Measurements from ENCODE around the gene BACH2.

BACH2 gene

DNA sequence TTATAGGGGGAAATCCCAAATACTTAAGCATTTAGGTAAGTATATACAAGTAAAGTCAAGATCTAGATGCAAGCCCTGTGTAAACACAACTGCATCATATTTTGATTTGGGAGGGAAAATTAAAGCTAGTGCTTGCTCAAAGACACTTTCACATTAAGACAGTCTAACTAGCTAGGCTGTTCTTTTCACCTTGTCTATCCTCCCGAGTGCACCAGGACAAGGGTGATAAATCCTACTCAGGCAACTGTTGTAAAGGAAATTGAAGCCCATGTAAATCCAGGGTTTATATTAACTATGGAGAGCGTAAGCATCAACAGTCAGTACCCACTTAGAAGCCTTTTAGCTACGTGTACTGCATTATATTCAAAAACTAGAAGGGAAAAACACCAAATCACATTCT is 19.3 kb upstream of the BACH2 start:
- no peak for DNase-seq (ENCODE audit: low read depth)
- TF ChIP-seq, protein P1, sequence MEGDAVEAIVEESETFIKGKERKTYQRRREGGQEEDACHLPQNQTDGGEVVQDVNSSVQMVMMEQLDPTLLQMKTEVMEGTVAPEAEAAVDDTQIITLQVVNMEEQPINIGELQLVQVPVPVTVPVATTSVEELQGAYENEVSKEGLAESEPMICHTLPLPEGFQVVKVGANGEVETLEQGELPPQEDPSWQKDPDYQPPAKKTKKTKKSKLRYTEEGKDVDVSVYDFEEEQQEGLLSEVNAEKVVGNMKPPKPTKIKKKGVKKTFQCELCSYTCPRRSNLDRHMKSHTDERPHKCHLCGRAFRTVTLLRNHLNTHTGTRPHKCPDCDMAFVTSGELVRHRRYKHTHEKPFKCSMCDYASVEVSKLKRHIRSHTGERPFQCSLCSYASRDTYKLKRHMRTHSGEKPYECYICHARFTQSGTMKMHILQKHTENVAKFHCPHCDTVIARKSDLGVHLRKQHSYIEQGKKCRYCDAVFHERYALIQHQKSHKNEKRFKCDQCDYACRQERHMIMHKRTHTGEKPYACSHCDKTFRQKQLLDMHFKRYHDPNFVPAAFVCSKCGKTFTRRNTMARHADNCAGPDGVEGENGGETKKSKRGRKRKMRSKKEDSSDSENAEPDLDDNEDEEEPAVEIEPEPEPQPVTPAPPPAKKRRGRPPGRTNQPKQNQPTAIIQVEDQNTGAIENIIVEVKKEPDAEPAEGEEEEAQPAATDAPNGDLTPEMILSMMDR (IDR thresholded peaks at IDR 0.05; ENCODE audit: insufficient read depth, low read depth, low read length, missing control alignments), result no peak
- H3K4me3 ChIP-seq (ENCODE audit: low read length), result no peak overlapping the region

DNA sequence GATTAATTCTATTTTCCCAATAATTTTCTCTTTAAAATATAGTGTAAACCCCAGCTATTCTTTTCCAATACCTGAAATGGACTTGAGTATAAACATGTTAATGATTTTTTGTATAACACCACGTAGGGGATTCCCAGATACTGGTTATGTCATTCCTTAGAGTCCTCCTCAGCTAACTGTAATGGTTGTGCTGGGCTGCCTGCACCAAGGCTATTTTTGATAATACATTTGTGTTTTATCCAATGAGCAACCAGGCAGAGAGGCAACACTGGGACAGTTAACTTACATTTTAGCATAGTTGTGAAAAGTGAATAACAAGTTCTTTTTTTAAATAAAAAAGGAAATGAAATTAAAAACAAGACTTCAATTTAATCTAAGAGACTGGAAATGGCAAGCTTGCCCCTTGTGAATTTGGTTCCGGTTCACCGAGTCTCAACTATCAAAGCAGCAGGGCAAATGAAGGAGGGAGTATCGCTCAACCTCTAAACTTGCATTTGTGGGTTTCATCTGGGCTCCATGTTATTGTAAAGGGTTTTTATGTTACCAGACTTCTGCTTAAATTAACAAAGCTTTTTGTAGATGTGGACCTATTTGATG is 18.8 kb upstream of the BACH2 start:
- no peak for DNase-seq (ENCODE audit: low read depth)
- no peak overlapping the region for H3K4me3 ChIP-seq (ENCODE audit: low read length)
- TF ChIP-seq, protein P1 (IDR thresholded peaks at IDR 0.05; ENCODE audit: insufficient read depth, low read depth, low read length, missing control alignments), result no peak

DNA sequence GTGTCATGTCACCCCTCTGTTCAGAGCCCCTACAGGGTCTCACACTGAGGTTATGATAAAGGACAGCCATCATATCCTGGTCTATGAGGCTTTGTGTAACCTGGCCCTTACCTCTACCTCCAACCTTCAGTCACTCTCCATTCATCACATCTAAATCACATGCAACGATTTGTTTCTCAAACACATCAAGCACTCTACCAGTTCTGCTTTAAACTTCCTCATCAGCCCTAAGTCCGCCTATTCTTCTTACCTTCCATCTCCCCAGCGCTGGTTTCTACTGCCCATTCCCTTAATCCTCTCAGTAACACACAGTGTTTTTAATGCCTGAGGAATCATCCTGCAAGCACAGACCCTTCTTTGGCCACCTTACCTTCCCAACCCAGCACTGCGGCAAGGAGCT is 17.9 kb upstream of the BACH2 start:
- TF ChIP-seq, protein P1 (IDR thresholded peaks at IDR 0.05; ENCODE audit: insufficient read depth, low read depth, low read length, missing control alignments), result no peak
- no peak for DNase-seq (ENCODE audit: low read depth)
- no peak overlapping the region for H3K4me3 ChIP-seq (ENCODE audit: low read length)

DNA sequence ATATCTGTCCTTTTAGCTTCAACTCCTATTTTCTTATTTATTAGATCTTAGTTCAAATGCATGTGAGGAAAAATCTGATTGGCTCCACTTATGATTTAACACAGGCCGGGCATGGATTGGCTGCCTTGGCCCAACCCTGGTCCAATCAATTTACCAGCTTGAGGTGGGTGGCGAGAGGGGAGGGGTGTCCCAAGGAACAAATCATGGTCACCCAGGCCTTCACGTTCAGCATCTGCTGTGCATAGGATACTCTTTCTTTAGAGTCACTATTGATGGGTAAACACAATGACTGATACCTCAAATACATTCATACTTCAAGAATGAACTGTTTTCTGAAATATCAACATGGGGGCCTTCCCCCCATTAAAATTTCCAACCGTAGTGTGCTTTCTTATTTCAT is 14.9 kb upstream of the BACH2 start:
- TF ChIP-seq, protein P1 (IDR thresholded peaks at IDR 0.05; ENCODE audit: insufficient read depth, low read depth, low read length, missing control alignments), result no peak
- no peak for DNase-seq (ENCODE audit: low read depth)
- no peak overlapping the region for H3K4me3 ChIP-seq (ENCODE audit: low read length)

DNA sequence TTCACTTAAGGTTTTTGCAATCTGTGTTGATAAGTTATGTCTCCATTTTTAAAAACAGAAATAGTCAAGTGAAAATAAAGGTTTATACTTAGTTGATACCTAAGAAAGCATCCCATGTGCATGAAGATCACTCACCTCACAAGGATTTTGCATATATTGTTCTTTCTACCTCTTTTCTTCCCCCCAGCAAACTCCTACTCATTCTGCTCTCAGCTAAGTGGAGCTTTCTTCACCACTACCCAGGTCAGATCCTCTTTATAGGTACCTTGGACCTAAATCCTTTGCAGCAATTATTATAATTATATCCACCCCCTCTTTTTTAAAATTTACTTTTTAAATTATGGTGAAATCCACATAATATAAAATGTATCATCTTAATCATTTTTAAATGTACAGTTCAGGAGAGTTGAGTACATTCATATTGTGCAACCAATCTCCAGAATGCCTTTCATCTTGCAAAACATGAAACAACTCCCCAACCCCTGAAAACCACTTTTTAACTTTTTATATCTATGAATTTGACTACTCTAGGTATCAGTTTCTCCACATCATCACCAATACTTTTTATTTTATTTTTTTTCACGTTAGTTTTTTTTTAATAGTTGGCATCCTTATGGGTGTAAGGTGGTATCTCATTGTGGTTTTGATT is 9.3 kb upstream of the BACH2 start:
- H3K4me3 ChIP-seq (ENCODE audit: low read length), result no peak overlapping the region
- TF ChIP-seq, protein P1 (IDR thresholded peaks at IDR 0.05; ENCODE audit: insufficient read depth, low read depth, low read length, missing control alignments), result no peak
- DNase-seq (ENCODE audit: low read depth), result no peak

DNA sequence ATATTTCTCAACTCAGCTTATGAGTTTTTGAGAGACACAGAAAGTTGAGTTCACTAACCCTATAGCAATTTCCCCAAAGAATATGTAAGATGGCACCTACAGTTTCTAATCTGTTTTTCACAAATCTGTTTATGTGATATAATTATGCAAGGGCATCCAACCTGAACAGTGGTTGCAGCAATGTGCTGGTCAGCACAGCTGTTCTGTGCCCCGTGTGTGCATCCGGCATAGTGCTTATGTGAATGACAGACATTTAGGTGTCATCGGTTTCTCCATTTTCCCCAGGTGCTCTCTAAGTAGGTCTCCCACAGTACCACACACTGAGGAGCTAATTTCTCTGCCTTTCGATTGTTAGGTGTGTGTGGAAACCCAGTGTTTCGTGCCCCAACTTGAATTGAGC is 7.7 kb upstream of the BACH2 start:
- DNase-seq (ENCODE audit: low read depth), result no peak
- TF ChIP-seq, protein P1 (IDR thresholded peaks at IDR 0.05; ENCODE audit: insufficient read depth, low read depth, low read length, missing control alignments), result no peak
- no peak overlapping the region for H3K4me3 ChIP-seq (ENCODE audit: low read length)

DNA sequence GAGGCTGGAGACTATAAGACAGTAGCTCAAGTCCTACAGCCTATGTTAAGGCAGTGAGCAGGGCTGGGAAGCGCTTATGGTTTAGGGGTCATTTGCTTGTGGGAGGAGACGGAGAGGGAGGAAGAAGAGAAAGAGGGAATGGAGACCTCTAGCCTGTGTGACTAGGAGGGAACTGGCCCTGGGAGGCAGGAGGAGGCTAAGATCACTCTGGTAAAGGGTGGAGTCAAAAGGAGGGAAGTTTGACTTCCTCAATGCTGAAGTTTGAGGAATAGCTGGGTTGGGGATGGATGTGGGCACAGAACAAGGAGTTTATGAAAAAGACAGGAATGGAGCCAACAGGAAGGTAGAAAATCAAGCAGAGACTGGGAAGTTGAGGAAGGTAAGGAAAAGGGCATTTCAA is 6.4 kb upstream of the BACH2 start:
- TF ChIP-seq, protein P1 (IDR thresholded peaks at IDR 0.05; ENCODE audit: insufficient read depth, low read depth, low read length, missing control alignments), result no peak
- DNase-seq (ENCODE audit: low read depth), result no peak
- no peak overlapping the region for H3K4me3 ChIP-seq (ENCODE audit: low read length)
